HG02938 (cell line): ENCODE results near the gene TOMM6.
"Not testable (repeated sequence)": the region's sequence is repeated elsewhere in the genome, so short reads cannot be mapped to it uniquely, and the experiment has no call there.

Source experiments
- ATAC-seq: cut with Tn5 transposase; IDR thresholded peaks from one replicate; pipeline ENCODE4 v1.9.1; 2021; ENCODE audit warnings: mild to moderate bottlenecking, moderate library complexity; ENCODE audit not compliant: unreplicated experiment

The TOMM6 gene

GRCh38 chr6:41783106-41783780, 4.3 kb upstream of the TOMM6 start:
- no peak for ATAC-seq

DNA sequence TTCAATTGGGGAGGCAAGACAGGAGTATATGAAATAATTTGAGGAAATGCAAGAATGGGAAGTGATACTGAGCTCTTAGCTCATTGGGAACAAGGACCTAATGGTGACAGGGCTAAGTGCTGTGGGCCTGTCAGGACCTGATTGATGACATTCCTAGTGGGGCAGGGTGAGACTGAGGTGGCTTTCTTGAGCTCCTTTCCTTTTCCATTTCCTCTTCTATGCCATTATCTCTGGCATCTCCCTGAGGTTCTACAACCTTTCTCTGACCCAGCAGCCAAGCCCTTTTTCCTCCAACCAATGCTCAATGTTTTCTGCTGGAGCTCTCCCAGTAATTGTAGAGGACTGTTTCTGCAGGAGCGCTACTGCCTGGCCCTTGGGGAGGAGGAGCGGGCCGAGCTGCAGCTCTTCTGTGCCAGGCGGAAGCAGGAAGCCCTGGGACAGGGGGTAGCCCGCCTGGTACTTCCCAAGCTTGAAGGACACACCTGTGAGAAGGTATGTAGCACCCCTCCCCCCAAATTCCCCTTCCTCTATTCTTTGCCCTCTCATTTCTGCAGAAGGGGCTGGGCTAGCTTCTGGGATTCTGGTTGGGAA, 2.8 kb upstream of the TOMM6 start:
- ATAC-seq = no peak

DNA sequence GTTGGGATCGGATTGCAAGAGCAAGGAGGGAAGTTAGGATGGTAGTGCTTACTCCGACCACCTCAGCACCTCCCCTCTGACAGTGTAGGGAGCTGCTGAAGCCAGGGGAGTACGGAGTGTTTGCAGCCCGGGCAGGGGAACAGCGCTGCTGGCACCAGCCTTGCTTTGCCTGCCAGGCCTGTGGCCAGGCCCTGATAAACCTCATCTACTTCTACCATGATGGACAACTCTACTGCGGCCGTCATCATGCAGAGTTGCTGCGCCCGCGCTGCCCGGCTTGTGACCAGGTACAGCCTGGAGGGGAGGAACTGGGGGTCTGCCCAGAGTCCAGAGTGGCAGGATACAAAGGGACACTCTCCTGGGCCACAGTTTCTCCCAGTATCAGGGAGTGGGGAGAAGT, 2.2 kb upstream of the TOMM6 start:
- ATAC-seq = no peak

- no peak for ATAC-seq
Measured at GRCh38 chr6:41785689-41786450, 1.6 kb upstream of the TOMM6 start.

GRCh38 chr6:41786451-41787218, 859 bp upstream of the TOMM6 start:
- peak; percentile 40 for ATAC-seq

- ATAC-seq = no peak
Measured at GRCh38 chr6:41789390-41789724, 1.9 kb downstream of the TOMM6 start.

DNA sequence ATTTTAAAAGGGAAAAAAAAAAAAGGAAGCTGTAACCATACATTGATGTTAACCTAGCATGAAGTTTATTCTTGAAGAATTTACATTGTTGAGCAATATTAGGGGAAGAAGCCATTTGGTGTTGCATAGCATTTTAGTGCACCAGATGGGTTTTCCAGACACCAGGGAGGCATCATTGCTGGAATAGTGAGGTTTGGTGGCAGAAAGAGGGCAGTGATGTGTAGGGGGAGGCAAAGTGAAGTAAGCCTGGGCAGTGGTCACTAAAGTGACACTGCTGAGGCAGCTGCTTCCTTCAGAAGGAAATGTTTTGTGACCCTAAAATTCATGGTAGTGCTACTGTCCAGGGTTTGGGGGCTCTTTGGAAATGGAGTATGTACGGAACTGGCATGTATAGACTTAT, 2.6 kb downstream of the TOMM6 start:
- ATAC-seq = no peak

- ATAC-seq = no peak
Measured at GRCh38 chr6:41791305-41791704, 3.8 kb downstream of the TOMM6 start.

GRCh38 chr6:41791984-41792383, 4.5 kb downstream of the TOMM6 start:
- ATAC-seq = no peak

- ATAC-seq = no peak
Measured at GRCh38 chr6:41796474-41796873, 9.0 kb downstream of the TOMM6 start.

GRCh38 chr6:41798901-41799558, 11.5 kb downstream of the TOMM6 start:
- ATAC-seq = no peak

DNA sequence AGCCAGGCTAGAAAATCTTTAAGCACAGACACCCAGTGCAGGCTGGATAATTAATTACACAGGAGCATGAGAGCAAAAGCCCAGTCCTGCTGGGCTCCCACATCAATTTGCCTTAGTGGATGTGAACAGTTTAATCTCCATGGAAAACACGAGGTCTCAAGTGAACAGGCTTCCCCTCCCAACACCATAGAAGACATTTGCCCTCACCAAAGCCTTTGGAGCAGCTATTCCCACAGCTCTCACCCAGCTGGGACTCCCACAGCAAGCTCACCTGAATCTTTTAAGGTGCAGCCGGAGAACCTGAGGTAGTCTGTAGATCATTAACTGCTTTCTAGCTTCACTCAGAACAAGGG, 12.0 kb downstream of the TOMM6 start:
- no peak for ATAC-seq

DNA sequence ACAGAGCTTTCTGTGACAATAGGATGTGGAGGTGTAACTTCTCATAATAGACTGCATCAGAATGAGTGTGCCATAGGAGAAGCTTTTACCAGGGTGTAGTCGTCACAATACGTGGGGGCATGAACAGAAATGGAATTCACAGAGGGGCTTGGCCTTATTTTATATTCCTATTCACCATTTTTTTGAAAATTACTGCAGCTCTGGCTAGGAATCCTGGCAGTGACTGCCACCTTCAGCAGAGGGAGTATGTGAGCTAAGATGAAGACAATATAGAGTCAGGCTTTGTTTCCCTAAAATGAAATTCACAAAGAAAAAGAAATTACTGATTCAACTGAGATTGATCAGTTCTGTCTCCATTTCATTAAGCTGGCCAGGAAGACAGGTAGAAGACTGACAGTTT, 13.9 kb downstream of the TOMM6 start:
- ATAC-seq = no peak

DNA sequence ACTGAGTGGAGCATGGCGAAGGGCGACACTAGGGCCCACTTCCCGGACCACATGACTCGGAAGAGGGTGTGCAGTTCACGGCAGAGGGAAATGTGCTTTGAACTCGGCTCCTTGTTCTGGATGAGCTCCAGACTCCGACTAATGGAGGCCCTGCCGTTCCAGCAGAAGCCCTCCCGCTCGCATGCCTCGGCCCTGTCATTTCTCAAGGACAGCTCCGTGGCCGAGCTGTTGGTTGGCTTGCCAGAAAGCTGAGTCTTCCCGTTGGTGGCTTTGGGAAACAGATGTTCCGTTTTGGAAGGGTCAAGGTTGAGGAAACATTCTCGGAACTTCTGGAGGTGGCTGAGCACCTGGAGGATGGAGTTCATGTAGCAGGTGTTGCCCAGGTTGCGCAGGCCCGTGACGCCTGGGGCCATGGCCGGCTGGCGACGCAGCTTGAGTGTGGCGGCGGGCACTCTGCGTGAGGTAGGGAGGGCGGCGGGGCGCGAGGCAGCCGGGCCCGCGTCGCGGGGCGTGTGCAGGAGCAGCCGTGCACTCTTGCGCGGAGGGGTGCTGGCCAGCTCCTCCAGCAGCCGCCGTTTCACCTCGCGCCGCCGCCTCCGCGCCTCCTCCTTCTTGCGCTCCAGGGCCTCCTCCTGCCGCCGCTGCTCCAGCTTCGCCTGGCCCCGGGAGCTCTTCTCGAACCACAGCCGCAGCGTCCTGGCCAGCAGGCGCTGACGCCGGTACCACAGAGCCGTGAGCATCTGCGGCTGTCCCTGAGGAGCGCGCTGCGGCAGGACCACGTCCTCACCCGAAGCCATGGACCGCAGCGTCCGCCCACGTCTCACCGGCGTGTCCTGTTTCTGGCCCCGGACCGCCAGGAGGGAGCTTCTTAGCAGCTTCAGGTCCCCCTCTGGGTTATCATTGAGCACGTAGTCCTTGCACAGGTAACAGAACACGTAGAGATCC, 18.6 kb downstream of the TOMM6 start:
- no peak for ATAC-seq

GRCh38 chr6:41811095-41811494, 23.6 kb downstream of the TOMM6 start:
- ATAC-seq = no peak

DNA sequence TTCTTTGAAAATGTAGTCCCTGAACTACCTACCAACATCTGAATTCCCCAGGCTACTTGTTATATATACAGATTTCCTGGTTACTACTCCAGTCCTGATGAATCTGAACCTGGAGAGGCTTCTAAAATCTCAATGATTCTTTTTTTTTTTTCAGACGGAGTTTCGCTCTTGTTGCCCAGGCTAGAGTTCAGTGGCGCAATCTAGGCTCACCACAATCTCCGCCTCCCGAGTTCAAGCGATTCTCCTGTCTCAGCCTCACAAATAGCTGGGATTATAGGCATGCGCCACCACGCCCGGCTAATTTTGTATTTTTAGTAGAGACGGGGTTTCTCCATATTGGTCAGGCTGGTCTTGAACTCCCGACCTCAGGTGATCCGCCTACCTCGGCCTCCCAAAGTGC, 24.5 kb downstream of the TOMM6 start:
- not testable (repeated sequence) for ATAC-seq

GRCh38 chr6:41813469-41813868, 26.0 kb downstream of the TOMM6 start:
- no peak for ATAC-seq

GRCh38 chr6:41813956-41814355, 26.5 kb downstream of the TOMM6 start:
- no peak for ATAC-seq

DNA sequence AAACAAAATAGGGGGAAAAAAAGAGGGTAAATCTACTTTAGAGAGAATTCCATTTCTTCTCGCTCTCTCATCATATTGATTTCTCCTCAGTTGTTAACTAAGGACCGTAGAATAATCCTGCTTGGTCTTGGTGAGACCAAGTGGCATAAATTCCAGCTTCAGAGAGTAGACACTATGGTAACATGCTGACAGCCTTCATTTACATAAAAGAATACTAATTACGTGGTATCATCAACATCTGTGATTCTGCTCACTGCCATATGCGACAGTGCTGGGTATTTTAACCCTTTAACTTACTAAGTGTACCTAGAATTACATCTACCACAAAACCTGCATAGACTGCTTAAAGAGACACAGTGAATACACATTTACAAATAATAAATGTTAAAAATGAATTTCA, 27.1 kb downstream of the TOMM6 start:
- no peak for ATAC-seq

DNA sequence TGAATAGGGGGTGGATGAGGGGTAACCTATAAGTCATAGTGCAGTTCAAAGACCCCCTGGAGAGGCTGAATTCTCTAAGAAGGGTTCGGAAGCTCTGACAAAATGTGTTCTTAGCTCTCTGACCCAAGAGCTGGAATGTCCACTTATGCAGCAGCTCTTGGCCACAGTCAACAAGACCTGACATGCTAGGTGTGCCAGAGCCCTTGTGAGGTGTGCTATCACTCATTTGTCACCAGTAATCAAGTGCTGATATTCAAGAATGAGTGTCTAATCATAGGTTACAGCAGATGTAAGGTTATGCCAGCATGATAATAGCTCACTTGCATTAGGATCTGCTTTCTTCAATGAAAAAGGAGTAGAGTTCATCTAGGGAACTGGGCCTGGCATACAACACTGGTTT, 28.1 kb downstream of the TOMM6 start:
- no peak for ATAC-seq
